HG02623 (cell line): ENCODE results near the gene DNM1.
"Not testable (repeated sequence)": the region's sequence is repeated elsewhere in the genome, so short reads cannot be mapped to it uniquely, and the experiment has no call there.

Experiments
- ATAC-seq: cut with Tn5 transposase; IDR thresholded peaks from one replicate; pipeline ENCODE4 v1.9.1; 2021; ENCODE audit warnings: moderate library complexity; ENCODE audit not compliant: unreplicated experiment

Gene DNM1

GRCh38 chr9:128271512-128271911 lies 68.3 kb downstream of the DNM1 start:
- ATAC-seq, result no peak

- no peak for ATAC-seq
Measured at GRCh38 chr9:128274245-128274644, 71.1 kb downstream of the DNM1 start.

DNA sequence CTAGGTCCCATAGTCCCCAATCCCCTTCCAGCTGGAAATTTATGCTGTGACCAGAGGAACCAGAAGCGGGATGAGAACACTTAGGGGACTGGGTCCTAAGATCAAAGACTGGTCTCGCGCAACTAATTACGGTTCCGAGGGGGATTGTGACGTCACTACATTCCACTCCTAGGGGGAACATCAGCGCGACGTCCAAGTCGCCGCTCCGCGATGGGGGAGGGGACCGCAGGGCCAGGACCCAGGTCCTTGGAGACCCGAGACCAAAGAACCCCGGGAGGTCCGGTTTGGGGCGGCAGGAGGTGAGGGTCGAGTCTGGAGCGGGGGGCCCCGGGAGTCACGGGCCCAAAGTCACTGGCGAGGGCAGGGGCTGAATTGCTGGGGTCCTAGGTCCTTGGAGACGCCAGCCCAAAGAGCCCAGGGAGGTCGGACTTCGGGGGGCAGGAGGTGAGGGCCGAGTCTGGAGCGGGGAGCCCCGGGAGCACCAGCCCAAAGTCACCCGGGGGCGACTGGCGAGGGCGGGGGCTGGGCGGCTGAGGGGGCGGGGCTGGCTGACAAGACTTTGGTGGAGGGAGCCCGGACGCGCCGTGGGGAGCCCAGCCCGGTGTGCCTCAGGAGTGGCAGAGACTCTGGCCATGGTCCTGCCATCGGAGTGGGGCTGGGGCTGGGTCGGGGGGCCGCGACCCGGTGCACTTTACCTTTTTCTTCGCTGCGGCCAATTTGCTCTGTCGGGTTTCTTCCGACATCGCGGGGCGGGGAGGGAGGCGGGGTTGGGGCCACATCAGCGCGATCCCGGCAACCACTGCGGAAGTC lies 72.2 kb downstream of the DNM1 start, which contains the start of gene GOLGA2:
GOLGA2 (minus strand) TSS at position 810 of the 810 bp plus-strand sequence; CDS start at position 779, 31 bp downstream.
- ATAC-seq, result peak; percentile 38

DNA sequence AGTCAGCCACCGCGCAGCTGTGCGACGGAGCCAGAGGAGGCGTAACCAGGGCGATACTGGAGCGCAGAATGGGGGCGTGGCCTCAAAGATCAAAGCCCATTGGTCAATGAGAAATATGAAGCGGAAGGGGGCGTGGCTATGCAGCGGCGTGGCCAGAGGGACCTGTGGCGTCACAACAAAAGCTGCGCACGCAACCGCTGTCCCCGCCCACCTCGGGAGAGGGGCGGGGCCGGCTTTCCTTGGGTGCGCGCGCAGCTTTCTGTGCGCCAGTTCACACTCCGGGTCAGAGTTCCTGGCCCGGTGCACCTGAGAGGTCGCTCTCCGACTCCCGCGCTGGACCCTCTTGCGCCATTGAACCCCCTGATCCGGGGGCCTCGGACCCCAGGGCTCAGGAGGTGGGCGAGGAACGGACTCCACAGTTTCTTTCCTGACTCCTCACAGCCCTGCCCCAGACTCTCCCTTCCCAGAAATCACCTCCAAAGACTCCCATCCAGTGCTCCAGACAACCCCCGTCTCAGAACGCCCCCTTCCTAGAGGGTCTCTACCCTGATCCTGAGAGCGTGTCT lies 72.9 kb downstream of the DNM1 start, which contains the start of gene SWI5:
SWI5 (plus strand) TSS at position 269 of the 566 bp plus-strand sequence.
- peak; percentile 93 for ATAC-seq

GRCh38 chr9:128276574-128277270 lies 73.5 kb downstream of the DNM1 start:
- ATAC-seq, result no peak

DNA sequence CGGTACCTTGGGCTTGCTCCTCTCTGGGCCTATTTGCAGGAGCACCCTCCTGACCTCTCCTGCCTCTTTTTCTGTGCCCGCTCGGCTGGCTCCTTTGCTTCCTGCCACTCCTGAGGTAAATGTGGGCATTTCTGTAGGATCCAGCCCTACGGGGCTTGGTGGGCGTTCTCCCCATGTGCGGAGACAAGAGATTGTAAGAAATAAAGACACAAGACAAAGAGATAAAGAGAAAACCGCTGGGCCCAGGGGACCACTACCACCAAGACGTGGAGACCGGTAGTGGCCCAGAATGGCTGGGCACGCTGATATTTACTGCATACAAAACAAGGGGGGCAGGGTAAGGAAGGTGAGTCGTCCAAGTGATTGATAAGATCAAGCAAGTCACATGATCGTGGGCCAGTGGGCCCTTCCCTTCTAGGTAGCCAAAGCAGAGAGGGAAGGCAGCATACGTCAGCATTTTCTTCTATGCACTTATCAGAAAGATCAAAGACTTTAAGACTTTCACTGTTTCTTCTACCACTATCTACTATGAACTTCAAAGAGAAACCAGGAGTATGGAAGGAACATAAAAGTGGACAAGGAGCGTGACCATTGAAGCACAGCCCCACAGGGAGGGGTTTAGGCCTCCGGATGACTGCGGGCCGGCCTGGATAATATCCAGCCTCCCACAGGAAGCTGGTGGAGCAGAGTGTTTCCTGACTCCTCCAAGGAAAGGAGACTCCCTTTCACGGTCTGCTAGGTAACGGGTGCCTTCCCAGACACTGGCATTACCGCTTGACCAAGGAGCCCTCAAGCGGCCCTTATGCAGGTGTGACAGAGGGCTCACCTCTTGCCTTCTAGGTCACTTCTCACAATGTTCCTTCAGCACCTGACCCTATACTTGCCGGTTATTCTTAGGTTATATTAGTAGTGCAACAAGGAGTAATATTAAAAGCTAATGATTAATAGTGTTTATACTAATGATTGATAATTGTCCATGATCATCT lies 76.2 kb downstream of the DNM1 start:
- ATAC-seq, result not testable (repeated sequence)

GRCh38 chr9:128280084-128280622 lies 77.0 kb downstream of the DNM1 start:
- no peak for ATAC-seq

GRCh38 chr9:128282500-128282899 lies 79.3 kb downstream of the DNM1 start:
- ATAC-seq, result no peak

DNA sequence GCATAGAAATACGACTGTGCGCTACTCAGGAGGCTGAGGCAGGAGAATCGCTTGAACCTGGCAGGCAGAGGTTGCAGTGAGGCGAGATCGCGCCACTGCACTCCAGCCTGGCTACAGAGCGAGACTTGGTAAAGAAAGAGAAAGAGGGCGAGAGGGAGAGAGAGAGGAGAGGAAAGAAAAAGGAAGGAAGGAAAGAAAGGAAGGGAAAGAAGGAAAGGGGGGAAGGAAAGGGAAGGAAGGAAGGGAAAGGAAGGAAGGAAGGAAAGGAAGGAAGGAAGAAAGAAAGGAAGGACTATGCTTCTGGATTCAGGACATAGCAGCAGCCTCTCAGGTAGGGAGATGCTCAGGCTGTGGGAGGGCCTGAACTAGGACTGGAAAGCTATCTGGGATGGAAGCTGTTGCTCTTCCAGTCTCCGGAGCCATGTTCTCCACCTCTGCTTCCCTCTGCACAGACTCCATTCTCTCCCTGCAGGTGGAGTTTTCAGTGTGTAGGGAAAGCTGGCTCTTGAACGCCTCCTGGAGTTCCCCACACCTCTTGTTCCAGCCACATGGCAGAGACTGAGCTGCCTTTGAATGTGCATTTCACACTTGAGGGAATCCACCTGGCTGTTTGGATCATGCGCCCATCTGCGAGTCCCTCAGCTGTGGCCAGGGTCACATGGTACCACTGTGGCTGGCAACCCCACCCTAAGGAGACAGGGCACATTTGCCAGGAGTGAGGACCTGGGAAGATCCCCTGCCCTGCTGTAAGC lies 82.0 kb downstream of the DNM1 start:
- ATAC-seq, result no peak

GRCh38 chr9:128286440-128286839 lies 83.3 kb downstream of the DNM1 start:
- no peak for ATAC-seq

GRCh38 chr9:128288273-128289004 lies 85.3 kb downstream of the DNM1 start:
- no peak for ATAC-seq

GRCh38 chr9:128292009-128292408 lies 88.8 kb downstream of the DNM1 start:
- ATAC-seq, result no peak

DNA sequence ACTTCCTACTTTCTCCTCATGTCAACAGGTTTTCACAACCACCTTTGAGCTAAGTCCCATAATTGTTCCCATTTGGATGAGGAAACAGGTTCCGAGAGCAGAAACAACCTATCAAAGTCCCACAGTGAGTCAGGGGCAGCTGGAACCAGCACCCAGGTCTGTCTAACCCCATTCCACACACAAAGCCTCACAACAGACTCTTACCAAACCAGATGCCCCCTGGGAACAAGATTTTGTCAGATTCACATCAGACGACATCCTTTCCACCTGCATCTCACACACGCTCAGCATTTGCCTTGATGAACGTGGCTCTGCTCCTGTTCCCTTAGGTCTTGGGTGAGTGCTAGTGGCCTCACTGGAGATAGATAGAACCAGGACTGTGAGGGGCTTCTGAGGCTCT lies 89.9 kb downstream of the DNM1 start:
- ATAC-seq, result no peak

DNA sequence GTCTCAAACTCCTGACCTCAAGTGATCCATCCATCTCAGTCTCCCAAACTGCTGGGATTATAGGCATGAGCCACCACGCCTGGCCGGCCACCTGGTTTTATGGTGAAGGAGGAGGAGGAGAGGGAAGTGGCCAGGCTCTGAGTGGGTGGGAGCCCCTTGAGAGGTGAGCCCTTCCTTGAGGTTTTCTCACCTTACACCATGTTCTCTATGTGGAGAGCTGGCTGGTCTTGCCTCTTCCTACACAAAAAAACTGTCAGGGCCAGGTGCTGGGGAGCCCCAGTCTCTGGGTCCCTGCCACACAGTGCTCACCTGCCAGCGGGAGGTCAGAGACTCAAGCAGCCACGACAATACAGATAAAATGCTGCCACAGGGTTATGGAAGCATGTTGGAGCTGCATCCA lies 91.0 kb downstream of the DNM1 start:
- no peak for ATAC-seq

- no peak for ATAC-seq
Measured at GRCh38 chr9:128296340-128297220, 93.4 kb downstream of the DNM1 start.

DNA sequence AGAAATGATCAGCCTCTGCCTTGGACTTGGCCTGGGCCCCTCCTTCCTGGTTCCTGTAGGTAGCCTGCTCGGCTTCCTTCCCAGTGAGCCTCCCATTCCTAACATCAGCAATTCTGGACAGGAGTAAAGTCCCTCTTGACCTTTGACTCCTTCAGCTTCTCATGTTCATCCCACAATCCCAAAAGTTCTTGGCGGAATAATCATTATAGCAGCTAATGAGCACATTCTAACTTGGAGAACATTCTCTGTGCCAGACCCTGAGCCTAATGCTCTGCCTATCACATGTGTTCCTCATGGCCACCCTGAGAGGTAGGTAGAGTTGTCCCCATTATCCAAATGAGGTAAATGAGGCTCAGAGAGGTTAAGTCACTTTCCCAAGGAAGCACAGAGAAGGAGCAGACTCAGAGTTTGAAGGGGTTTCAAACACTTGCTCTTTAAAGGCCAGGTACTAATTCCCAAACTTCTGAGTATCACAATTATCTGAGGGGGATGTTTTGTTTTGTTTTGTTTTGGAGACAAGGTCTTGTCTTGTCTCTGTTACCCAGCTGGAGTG lies 94.1 kb downstream of the DNM1 start:
- ATAC-seq, result no peak
